Thyroid gland (tissue), 4 donors: ENCODE measurements around the gene TTF2. TPM values are rescaled to one million over a fixed set of nuclear protein-coding genes. Genes with fewer than 3 reads are reported as not detected.

ENCODE experiments used
- DNase-seq, 2 donors: peaks; one replicate each; pipeline ENCODE4 v3.0.0-alpha.2; 2019
- H3K27ac ChIP-seq, 3 donors: fragments of 200-600 bp; sonication (generic); 1 replicate in 2 of 3; 2 replicates in 1 of 3; pipeline ENCODE4 v1.5.1; 2016 to 2019; ENCODE audit warnings: mild to moderate bottlenecking in 1 of 3, moderate library complexity in 1 of 3
- H3K27me3 ChIP-seq: fragments of 200-600 bp; sonication (generic); one replicate; pipeline ENCODE4 v1.5.1; 2019
- H3K36me3 ChIP-seq, 2 donors: fragments of 200-600 bp; sonication (generic); one replicate each; pipeline ENCODE4 v1.5.1; 2016 to 2019
- H3K4me1 ChIP-seq, 2 donors: fragments of 200-600 bp; sonication (generic); one replicate each; pipeline ENCODE4 v1.5.1; 2017 to 2019
- H3K4me3 ChIP-seq, 3 donors: fragments of 200-600 bp; sonication (generic); replicated peaks in 1 of 3; 1 replicate in 2 of 3; 2 replicates in 1 of 3; pipeline ENCODE4 v1.5.1; 2016; ENCODE audit warnings: mild to moderate bottlenecking in 1 of 3
- H3K9me3 ChIP-seq: fragments of 200-600 bp; sonication (generic); one replicate; pipeline ENCODE4 v1.5.1; 2017
- CTCF ChIP-seq, 6 experiments: fragments of 200-600 bp in 3 of 6; fragments of 450-650 bp in 3 of 6; sonication (generic) in 3 of 6; IDR thresholded peaks; one replicate each; pipeline ENCODE4 v1.5.1; 2016 to 2019; ENCODE audit warnings: antibody characterized with exemption in 6 of 6, mild to moderate bottlenecking in 2 of 6, inconsistent platforms in 1 of 6, moderate library complexity in 1 of 6
- POLR2A ChIP-seq, 2 donors: fragments of 450-650 bp; IDR thresholded peaks; one replicate each; pipeline ENCODE4 v1.6.1; 2017; ENCODE audit warnings: antibody characterized with exemption in 2 of 2, mild to moderate bottlenecking in 2 of 2, moderate library complexity in 1 of 2
- WGBS, 2 donors: methylation state at CpG; one replicate each; pipeline ENCODE4 v1.1.5; 2017; 5-methylcytosine and 5-hydroxymethylcytosine counted together
- intact Hi-C: fragments of 100-400 bp; cut with DNase I; formaldehyde crosslinking; loops from one replicate; pipeline ENCODE4 v1.15.1; 2023
- total RNA-seq, 4 donors: library from RNA; depleted of rRNA; stranded (reverse); fragments of >200 nt; gene quantifications; one replicate each; pipeline ENCODE4 v1.2.3, GENCODE V29; 2016

The TTF2 gene
- total RNA-seq, 4 donors from 2014 or later = 6.0 to 32.3 (median 17.2) TPM

- no peak overlapping the region for H3K4me3 ChIP-seq
- no peaks in the 10 kb centered on the region for H3K27me3 ChIP-seq
- H3K36me3 ChIP-seq = no peaks in the 10 kb centered on the region
- no peak overlapping the region for H3K27ac ChIP-seq
- no peaks in the 10 kb centered on the region for H3K9me3 ChIP-seq
- peaks cover 0 to 6% of the 10 kb centered on the region in 2 donors for H3K4me1 ChIP-seq
- DNase-seq = no peak
- intact Hi-C loops = no loop called here
- TF ChIP-seq CTCF (IDR thresholded peaks at IDR 0.05) (no peak), POLR2A (IDR thresholded peaks at IDR 0.05) (no peak)
These were observed 45.6 kb downstream of the TTF2 start for GRCh38 chr1:117105722-117106121.

GRCh38 chr1:117106478-117106877 is 46.4 kb downstream of the TTF2 start:
- Histone ChIP-seq H3K27ac (no peak overlapping the region), H3K4me1 (peaks cover 0 to 6% of the 10 kb centered on the region in 2 donors), H3K27me3 (no peaks in the 10 kb centered on the region), H3K4me3 (no peak overlapping the region), H3K36me3 (no peaks in the 10 kb centered on the region), H3K9me3 (no peaks in the 10 kb centered on the region)
- intact Hi-C loops = no loop called here
- 92 to 97% methylated on average over 2 of the region's 2 CpGs for WGBS, 2 donors
- DNase-seq = no peak
- TF ChIP-seq POLR2A (IDR thresholded peaks at IDR 0.05) (no peak), CTCF (IDR thresholded peaks at IDR 0.05) (no peak)

- Histone ChIP-seq H3K27me3 (no peaks in the 10 kb centered on the region), H3K36me3 (no peaks in the 10 kb centered on the region), H3K27ac (no peak overlapping the region), H3K4me3 (no peak overlapping the region), H3K9me3 (no peaks in the 10 kb centered on the region), H3K4me1 (peaks cover 0 to 6% of the 10 kb centered on the region in 2 donors)
- WGBS, 2 donors = 82 to 85% methylated on average over 2 of the region's 2 CpGs
- no peak for TF ChIP-seq CTCF (IDR thresholded peaks at IDR 0.05)
- no peak for TF ChIP-seq POLR2A (IDR thresholded peaks at IDR 0.05)
- DNase-seq = no peak
- intact Hi-C loops = no loop called here
These were observed 47.2 kb downstream of the TTF2 start for GRCh38 chr1:117107364-117107763.

GRCh38 chr1:117110774-117111173 is 50.6 kb downstream of the TTF2 start:
- no peaks in the 10 kb centered on the region for H3K27me3 ChIP-seq
- H3K4me3 ChIP-seq = no peak overlapping the region
- intact Hi-C loops = no loop called here
- peaks cover 0 to 3% of the 10 kb centered on the region in 2 donors for H3K36me3 ChIP-seq
- H3K27ac ChIP-seq = no peak overlapping the region
- 92 to 94% methylated on average over 2 of the region's 2 CpGs for WGBS, 2 donors
- TF ChIP-seq CTCF (IDR thresholded peaks at IDR 0.05) (no peak), POLR2A (IDR thresholded peaks at IDR 0.05) (no peak)
- H3K4me1 ChIP-seq = peaks cover 0 to 6% of the 10 kb centered on the region in 2 donors
- no peak for DNase-seq
- H3K9me3 ChIP-seq = no peaks in the 10 kb centered on the region

GRCh38 chr1:117112047-117112717 is 52.1 kb downstream of the TTF2 start:
- no peak overlapping the region for H3K27ac ChIP-seq
- no peak for TF ChIP-seq POLR2A (IDR thresholded peaks at IDR 0.05)
- no peaks in the 10 kb centered on the region for H3K9me3 ChIP-seq
- DNase-seq = no peak
- H3K27me3 ChIP-seq = no peaks in the 10 kb centered on the region
- H3K4me1 ChIP-seq = peaks cover 0 to 3% of the 10 kb centered on the region in 2 donors
- 67 to 72% methylated on average over 7 of the region's 7 CpGs for WGBS, 2 donors
- intact Hi-C loops = no loop called here
- no peak overlapping the region for H3K4me3 ChIP-seq
- peaks cover 0 to 3% of the 10 kb centered on the region in 2 donors for H3K36me3 ChIP-seq
